Inflammatory macrophage (primary cell): ENCODE data around the gene TLK1.
"Not testable (repeated sequence)": the region's sequence is repeated elsewhere in the genome, so short reads cannot be mapped to it uniquely, and the experiment has no call there.

Source experiments
- DNase-seq, 2 donors: peaks; one replicate each; pipeline ENCODE4 v3.0.0-alpha.2; 2020 to 2022

The TLK1 gene

DNA sequence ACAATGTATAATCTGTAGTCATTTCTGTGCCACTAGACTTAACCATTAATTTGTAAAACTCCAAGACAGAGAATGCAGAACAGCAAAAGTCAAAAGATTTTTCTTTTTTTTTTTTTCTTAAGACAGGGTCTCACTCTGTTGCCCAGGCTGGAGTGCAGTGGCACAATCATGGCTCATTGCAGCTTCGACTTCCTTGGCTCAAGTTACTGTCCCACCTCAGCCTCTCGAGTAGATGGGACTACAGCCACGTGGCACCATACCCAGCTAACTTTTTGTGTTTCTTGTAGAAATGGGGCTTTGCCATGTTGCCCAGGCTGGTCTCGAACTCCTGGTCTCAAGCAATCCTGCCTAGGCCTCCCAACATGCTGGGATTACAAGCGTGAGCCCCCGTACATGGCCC lies 80.1 kb downstream of the TLK1 start:
- no peak for DNase-seq

DNA sequence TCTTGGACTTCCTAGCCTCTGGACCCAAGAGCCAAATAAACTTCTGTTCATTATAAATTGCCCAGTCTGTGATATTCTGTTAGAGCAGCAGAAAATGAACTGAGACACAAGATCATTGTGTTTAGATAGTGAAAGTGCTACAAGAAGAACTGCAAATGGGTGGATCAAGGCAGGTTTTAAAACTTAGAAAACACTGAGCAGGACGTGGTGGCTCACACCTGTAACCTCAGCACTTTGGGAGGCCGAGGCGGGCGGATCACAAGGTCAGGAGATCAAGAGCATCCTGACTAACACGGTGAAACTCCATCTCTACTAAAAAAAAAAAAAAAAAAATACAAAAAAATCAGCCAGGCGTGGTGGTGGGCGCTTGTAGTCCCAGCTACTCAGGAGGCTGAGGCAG lies 84.3 kb downstream of the TLK1 start:
- not testable (repeated sequence) for DNase-seq

DNA sequence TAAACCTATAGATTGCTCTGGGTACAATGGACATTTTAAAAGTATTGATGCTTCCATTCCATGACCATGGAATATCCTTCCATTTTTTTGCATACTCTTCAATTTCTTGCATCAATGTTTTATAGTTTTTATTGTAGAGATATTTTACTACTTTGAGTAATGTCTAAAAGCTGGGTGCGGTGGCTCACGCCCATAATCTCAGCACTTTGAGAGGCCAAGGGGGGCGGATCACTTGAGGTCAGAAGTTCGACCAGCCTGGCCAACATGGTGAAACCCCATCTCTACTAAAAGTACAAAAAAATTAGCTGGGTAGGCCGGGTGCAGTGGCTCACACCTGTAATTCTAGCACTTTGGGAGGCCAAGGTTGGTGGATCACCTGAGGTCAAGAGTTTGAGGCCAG lies 88.5 kb downstream of the TLK1 start:
- DNase-seq, result no peak

DNA sequence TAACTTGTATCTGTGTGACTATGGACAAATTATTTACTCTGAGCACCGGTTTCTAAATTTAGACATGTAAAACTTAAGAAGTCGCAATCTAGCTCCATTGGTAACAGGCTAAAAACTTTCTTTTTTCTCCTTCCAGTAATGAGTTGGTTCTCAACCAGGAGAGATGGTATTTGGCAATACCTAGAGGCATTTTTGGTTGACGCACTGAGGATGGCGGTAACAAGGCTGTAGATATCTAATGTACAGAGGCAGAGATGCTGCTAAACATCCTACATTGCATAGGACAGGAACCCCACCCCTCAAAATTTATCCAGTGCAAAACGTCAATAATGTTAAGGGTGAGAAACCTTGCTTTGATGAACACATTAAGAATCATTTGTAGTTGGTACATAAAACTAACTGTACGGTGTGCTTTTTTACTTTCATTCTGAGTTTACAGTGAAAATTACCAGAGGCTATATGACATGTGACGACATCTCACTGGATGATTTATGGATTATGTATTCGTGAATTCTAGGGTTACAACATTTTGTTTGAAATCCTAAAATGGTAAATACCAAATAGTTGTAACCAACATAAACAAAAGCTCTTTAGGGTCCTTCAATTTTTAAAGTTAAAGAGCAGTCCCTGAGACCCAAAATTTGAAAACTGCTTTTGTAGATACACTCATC lies 91.3 kb downstream of the TLK1 start:
- DNase-seq, result no peak

DNA sequence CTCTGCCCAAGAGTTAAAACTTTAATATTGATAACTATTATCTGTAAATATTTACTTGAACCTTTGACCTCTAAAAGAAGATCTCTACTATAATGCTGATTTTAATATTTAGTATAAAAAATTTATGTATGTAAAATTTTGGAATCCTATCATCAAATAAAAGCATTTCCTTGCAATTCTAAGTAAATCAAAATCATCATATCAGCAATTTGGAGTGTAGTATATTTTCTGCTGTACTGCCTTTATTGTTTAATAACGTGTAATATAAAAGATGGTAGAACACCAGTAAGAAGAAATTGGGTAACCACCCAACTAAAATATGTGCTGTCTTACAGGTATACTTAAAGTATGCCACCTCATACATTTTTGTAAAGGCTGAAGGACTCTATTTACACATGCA lies 94.6 kb downstream of the TLK1 start:
- DNase-seq, result no peak

DNA sequence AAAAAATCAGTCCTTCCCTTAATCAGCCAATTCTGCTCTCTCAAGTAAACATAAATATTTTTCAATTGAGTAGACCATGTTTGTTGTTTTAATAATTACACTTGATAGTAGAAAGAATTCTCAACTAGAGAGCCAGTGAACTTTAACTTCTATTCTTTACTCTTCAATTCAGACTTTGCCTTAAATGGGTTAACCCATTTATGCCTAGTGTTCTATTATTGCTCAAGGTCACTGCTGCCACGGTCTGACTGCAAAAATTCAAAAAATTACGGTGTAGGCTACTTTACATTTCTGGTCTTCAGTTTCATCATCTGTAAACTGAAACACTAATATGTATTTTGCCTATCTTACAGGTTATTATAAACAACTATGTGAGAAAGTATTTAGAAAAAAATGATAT lies 103.1 kb downstream of the TLK1 start:
- no peak for DNase-seq

DNA sequence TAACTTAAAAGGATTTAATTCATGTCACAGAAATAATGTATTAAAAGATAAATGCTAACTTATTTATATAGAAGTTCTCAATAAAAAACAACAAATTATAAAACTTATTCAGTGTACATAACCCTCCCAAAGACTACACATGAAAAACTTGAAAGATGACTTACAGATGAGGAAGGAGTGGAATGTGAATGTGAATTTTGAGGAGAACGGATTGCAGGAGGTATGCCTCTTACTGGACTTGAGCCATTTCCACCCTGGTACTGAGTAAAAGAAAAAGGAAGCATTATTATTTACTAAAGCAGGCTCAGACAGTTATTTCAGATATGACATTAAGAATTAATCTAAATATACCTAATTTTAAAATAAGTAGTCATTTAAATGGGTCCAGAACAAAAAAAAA lies 104.4 kb downstream of the TLK1 start:
- DNase-seq, result no peak

DNA sequence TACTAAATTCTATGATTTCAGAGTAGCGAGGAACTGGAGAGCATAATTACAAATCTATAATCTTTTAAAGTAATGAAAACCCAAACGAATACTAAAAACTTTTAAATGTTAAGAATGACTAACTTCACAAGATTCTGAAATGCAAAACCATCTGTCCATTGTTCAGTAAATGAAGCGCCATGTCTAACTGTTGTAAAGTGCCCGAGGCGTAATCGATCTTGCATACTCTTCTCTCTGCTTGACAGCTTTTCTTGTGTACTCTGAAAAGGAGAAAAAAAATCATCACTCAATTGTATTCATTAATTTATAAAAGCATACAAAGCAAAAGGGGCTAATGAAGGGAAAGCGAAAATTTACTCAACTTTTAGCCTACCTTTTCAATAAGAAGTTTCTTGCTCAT lies 111.0 kb downstream of the TLK1 start:
- DNase-seq, result no peak

DNA sequence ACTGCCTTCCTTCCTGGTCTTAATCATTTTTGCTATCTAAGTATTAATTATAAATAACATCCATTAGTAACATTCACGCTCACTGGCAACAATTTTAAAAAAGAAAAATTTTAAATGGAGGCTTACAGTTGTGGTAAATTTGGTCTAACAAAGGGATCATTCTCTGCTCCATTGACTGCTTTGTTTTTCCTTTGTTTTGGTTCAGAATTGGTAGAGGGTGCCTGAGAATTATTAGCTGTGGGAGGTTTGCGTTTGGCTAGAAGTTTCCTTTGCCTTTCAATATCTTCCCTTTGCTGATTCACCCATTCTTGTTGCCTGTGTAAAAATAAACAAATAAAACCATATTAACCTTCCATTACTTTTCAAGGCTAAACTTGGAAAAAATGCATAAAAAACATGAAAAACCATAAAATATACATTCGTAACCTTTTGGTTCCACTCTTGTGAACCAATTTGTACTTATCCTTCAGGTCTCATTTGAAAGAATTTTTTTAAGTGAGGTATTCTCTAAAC lies 114.6 kb downstream of the TLK1 start:
- no peak for DNase-seq

DNA sequence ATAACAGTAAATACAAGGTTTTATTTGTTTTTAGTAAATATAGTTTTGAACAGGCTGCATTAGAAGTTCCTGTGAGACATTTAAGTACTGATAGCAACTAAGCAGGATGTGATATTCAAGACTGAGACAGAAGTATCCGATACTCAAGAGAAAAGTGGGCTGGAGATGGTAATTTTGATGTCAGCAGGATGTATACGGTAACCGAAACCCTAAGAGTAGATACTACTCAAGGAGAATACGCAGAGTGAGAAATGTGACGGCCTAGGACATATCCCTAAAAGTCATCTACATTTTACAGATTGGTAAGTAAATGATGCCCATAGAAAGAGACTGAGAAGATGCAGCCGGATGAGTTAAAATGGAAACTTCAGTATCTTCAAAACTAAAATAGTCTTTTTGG lies 116.3 kb downstream of the TLK1 start:
- no peak for DNase-seq

DNA sequence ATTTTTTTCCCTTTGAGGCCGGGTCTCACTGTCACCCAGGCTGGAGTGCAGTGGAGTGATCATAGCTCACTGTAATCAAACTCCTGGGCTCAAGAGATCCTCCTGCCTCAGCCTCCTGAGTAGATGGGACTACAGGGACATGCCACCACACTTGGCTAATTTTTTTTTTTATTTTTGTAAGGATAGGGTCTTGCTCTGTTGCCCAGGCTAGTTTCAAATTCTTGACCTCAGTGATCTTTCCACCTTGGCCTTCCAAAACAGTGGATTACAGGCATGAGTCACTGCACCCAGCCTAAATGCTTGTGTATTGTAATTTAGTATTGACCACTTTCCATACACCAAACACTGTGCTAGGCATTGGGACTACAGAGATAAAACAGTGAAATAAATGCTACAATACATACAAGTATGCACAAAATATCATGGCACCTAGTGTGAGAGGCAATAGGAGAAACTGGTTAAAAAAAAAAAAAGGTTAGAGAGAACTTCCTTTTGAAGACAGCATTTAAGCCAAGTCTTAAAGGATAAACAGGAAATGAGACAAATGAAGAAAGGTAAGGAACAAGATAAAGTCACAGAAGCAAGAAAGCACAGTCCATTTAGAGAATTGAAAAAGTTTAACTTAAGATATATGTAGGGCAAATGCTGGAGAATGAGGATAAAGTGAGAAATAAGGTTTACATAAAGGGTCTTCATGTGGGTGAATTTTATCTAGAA lies 118.3 kb downstream of the TLK1 start:
- no peak for DNase-seq

DNA sequence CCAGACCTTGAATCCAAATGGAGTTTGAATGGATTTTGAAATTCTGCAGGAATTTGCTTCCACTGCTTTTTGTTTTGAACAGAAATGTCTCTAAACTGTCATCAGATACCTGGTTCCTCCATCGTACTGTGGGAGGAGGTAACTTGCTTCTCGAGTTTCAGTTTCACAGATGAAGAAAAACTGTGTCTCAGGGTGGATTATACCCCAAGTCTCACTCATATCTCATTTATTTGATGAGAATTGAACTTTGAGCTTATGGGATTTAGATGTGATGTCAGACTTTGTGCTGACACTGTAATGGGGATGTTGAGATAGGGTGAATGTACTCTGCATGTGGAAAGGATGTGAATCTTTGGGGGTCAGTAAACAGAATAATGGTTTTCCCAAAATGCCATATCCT lies 124.2 kb downstream of the TLK1 start:
- DNase-seq, result no peak

DNA sequence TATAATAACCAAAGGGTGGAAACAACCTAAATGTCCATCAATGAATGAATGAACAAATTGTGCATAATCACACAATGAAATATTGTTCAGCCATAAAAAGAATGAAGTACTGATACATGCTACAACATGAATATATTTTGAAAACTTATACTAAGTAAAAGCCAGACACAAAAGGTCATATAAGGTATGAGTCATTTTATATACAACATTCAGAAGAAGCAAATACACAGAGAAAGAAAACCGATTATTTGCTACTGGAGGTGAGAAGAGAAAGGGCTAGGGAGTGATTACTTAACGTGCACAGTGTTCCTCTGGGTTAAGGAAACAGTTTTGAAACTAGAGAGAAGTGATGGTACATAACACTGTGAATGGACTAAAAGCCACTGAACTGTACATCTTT lies 126.4 kb downstream of the TLK1 start:
- no peak for DNase-seq

DNA sequence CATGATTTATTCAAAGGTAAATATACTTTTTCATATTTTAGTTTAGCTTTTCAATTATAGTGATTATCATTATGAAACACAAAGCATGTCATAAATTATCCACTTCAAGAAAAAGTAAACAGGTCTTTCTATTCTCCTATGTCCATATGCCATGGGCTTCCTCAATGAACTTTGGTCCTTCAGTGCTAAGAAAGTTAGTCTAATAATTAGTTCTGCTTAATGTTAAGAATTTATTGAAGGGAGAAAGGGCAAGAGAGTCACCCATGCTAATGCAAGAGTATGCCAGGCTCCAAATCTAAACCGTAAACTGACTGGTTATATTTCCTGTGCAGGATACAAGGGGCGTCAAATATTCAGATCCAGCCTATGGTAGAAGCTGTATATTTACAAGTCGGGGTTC lies 135.5 kb downstream of the TLK1 start:
- no peak for DNase-seq

DNA sequence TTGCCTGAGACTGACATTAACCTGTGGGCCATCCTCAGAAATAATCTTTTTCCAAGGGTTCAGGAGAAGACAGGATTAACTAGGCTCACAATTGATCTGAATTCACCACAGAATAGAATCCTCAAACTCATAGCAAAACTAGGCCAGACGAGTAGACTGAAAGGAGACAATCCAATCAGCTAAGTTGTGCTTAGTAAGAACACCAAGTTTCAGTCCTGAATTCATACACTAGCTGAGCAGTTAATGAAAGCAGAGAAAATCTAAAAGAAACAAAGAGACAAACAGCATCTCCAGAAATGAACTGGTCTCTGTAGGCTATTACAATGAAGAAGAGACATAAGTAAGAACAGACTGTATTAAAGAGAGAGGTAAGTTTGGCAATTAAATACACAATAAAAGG lies 142.2 kb downstream of the TLK1 start:
- no peak for DNase-seq

DNA sequence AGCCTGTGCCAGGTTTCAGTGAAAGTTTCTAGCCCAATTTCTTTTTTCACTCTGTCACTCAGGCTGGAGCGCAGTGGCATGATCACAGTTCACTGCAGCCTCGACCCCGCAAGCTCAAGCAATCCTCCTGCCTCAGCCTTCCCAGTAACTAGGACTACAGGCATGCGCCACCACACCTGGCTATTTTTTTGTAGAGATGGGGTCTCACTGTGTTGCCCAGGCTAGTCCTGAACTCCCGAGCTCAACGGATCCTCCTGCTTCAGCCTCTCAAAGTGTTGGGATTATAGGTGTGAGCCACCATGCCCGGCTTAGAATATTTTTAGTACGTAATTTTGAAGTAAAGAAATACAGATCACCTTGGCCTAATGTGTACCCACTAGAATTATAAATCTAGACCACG lies 144.6 kb downstream of the TLK1 start:
- DNase-seq, result no peak

DNA sequence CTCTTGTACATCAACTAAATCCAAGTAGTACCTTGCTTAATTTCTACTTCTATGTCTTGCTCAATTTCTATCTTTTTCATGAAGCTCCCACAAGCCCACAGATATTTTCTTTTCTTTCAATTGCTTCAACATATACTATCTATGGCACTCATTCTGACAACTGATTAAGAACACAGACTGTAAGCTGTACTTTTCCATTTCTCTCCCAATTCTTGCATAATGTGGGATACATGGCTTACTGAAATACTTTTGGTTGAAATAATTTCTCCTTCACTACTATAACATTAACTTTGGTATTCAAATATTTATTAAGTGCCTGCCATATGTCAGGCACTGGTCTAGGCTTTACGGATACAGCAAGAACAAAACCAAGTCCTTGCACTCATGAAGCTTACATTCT lies 146.8 kb downstream of the TLK1 start:
- DNase-seq, result no peak

DNA sequence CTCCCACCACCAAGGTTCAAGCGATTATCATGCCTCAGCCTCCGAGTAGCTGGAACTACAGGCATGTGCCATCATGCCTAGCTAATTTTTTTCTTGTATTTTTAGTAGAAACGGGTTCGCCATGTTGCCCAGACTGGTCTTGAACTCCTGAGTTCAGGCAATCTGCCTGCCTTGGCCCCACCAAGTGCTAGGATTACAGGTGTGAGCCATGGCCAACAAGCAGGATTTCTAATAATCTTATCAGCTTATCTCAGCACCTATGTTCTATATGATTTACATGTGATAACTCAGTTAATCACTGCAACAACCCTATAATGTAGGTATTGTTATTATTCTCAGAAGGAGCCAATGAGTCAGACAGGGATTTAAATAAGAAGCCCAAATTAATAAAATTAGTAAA lies 151.3 kb downstream of the TLK1 start:
- DNase-seq, result no peak

DNA sequence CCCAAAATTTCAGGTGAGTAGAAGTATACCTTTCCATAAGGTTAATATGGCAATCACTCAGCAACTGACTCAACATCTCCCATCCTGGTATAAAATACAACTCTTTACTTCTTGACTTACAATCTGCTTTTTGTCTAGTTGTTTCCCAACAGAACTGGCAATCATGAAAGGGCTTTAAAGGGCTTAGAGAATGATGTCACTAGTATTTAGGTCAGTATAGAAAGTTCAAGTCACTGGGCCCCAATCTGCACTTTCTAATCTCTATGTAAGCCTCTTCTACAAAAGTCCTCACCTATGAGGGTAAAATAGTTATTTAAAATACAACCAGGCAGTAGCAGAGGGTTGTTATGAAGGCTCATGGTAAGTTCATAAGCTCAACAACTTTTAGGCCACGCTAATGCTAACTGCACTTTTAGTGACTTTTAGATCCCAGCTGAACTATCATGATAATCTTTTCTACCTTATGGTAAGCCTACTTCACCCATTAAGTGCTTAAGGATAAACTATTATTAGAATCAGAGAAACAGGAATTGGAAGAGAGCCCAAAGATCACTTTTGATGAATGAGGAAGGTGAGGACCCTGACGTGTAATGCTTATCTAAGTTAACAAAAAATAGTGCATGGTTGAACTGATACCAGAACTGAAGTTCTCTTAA lies 152.0 kb downstream of the TLK1 start:
- no peak for DNase-seq

DNA sequence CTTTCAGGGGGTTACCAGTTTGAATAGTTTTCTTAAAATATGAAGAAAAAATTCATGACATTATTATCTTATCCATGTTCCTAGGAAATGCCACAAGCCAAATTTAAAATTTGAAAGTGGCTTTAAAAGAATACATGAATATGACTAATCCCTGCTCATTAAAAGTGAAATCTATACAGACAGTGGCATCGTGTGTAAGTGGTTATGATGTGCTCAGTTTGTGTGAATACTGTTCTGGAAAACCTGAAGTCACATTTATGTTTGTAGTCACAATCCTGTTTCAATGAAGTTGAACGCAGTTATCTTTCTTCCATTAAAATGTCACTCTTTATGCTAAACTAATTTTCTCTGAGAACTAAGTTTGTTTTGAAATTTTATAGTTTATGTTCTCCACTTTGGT lies 155.9 kb downstream of the TLK1 start:
- DNase-seq, result no peak

DNA sequence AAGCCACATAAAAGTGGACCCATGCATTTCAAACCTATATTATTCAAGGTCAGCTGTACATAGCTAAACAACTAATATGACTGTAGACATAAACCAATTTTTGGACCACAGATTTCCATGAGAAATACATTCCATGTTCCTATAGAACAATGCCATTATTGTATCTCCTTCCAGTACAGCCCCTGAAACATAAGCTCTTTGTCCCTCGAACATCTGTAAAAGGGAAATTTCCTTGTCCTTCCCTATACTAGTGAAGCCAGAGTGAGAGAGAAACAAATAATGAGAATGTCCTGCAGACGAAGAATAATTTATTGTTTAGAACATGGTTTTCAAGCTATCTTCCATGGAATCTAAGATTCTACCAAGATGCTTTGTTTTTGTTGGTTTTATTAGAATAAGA lies 156.3 kb downstream of the TLK1 start:
- DNase-seq, result no peak

DNA sequence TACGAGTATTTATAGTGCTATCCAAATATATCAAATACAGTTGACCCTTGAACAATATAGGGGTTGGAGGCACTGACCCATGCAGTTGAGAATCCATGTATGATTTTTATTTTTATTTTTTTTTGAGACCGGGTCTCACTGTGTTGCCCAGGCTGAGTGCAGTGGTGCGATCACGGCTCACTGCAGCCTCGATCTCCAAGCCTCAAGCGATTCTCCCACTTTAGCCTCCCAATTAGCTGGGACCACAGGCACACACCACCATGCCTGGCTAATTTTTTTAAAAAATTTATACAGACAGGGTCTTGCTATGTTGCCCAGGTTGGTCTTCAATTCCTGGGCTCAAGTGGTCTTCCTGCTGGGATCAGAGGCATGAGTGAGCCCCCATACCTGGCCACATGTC lies 161.0 kb downstream of the TLK1 start:
- no peak for DNase-seq

DNA sequence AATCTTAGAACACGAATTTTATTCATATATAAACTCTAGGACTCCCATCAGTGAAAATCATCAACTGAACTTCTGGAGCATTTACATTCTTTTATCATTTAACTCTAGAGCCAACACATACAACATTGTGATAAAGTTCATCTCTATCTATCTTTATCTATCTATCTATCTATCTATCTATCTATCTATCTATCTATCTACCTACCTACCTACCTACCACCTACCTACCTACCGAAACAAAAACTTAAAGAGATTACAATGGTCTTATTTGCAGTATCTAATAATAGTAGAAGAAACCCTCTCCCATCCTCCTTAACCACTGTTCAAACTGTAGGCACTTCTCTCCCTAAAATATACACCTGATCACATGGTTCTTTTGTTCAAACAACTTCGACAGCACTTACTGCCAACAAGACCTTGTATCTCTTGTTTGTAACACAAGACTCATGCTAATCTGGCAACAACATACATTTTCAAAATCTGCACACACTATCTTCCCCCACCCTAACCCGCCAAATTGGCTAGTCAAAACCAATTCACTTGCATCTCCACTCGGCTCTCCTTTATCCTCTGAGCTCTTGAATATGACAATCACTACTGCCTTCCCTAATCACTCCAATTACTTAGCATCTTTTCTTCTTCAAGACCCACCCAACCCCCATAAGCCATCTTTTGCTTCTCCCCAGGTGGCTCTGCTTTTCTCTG lies 162.6 kb downstream of the TLK1 start:
- no peak for DNase-seq
